Suppressor macrophage treated with lipopolysaccharide for 4 hours (primary cell): ENCODE results near the gene PRDM2.
"Not testable (repeated sequence)": the region's sequence is repeated elsewhere in the genome, so short reads cannot be mapped to it uniquely, and the experiment has no call there.

Source experiments
- DNase-seq: peaks from one replicate; pipeline ENCODE4 v3.0.0-alpha.2; 2020

The PRDM2 gene

DNA sequence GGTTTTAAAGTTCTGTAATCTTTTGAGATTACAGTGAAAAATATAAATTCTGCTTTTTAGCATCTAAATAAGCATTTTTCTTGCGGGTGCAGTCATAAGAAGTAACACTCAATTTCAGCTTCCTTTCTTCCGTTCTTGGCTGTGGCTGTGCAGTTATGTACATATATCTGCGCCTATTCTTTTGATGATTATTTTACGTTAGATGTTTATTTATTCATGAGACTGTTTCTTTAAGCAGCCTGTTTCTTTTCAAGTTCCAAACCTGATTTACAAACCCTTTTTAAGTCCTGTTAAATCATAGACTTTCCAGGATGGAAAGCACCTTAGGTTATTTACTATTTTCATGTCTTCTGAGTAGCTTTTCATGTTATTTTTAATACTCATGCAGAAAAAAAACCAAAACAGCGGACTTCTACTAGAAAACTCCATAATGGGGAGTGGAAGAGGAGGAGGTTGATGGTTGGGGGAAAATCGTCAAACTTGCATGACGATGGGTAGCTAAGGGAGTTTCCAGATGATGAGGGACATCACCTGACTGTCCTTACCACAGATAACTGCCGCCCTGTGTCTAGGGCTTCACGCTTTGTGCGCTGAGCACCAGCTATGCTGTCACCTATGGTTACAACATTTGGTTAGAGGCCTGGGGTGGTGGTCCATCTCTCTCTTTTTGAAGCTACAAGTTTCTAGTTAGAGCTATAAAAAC, 2.6 kb downstream of the PRDM2 start:
- peak; percentile 6 for DNase-seq

DNA sequence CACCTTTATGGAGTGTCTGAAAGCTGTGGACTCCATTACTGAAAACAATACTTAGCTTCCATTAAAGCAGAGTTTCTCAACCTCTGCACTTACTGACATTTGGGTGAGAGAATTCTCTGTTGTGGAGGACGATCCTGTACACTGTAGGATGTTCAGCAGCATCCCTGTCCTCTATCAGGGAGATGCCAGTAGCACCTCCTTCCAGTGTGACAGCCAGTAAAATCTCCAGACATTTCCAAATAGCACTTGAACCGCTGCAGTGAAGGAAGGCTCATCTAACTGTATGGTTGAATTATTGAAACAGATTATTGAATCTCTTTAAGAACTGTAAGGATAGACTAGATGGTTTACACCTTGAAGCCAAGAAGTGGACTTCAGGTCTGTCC, 3.1 kb downstream of the PRDM2 start:
- no peak for DNase-seq

DNA sequence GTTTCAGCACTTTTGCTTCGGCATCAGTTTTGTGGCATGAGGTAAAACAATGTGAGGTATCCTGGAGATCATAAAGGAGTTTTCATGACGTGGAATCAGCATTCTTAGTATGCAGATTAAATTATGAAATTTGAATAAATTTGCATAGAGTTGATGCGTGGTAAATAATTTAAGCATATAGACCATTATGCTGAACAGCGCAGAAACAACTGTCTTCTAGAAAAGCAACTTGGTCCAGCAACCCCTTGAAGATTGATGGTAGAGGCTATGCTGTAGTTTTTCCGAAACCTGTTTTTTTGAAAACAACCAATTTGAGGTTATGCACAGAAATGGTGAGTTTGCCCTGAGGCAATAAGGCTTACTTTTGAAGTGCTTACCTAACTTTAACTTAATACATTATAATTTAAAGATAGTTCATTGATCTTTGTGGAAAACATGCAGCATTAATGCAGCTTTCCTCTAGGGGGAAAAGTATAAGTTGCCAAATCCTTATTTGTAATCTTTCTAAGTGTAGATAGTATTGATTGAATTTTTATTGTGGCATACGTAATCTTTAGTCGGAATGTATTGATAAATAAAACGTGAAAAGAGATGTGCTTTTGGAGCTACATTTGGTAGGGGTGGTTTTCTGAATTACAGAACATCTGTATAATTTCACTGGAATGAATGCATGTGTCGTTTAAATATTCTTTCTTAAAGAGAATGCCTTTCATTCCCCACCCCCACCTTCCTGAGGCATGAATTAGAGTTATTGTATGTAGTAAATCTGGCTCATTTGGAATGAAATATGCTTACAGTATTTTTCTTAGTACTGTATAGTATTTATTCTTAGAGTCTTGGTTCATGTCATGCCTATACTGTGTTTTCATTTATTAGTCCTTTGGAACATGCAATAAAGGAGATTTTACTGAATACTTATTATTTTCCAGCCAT, 3.8 kb downstream of the PRDM2 start:
- no peak for DNase-seq

DNA sequence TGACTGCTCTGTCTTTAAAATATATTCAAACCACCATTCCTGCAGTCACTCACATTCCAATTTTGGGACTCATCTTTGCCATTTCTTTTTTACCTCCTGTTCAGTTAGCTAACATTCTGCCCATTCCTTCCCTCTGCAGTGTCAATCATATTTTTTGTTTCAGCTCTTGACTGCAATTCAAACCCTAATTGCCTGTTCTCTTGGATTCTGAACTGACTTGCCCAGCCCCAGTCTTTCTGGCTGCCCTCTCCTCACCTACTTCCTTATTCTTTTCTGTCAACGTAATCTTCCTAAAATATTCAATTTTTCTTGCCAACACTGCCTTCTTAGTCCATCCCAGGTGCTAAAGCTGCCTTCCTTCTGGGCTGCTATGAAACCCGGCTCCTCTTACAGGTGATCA, 6.1 kb downstream of the PRDM2 start:
- no peak for DNase-seq

DNA sequence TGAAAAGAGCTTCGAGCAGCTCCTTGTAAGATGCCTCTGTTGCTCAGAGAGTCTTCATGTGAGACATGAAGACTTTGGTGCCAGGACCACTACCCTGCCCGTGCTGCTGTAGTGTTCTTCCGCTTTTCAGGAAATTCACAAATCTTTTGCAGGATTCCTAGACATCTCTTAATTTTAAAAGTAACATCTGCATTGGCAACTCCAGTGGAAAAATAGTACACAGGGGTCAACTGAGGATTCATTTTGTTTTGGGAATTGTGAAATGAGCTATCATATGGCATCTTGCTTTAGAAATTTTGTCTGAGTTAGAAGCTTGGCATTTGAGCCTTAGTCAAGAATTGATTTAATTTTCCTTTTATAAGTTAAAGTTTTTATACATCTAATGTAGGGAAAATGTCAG, 7.2 kb downstream of the PRDM2 start:
- DNase-seq = no peak

DNA sequence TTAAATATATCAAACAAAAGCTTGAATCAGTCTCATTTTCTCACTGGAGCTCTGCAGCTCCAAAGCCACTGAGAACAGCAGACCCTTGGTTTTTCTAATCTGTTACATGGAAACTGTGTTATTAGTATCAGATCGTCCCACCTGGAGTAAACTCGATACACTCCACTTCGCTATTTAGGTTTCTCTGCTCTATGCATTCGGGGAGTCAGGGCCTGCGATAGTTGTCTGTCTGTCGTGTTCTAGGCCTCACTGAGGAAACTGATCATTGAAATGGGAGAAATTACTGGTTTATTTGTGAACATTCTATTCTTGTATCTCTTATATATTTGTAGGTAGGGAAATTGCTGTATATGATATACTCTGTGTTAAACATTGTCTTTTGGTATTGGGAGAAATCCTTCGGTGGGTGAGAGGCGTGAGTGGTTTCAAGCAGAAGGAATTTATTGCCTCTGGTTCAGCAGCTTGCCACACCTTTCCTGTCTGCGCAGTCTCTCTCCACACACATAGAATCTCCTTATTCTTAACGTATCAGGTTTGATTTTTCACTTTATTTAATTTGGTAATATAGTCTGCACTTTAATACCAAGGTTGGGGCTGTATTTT, 8.5 kb downstream of the PRDM2 start:
- no peak for DNase-seq

DNA sequence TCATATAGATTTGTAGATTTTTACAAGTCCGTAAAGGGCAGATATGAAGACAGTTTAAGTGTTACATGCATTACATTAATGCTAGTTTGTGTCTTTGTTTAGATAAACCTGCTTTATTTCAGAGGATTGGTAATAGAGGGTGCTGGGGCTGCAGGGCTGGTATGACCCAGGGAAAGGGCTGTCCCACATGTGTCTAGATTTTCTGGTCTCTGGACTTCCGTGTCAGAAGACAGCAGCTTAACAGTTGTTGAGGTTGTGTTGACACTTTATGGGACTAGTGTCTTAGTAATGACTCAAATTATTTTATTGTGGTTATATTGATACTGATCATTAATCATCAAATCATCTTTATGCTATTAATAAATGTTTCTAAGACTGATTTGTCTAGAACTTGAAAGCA, 10.1 kb downstream of the PRDM2 start:
- no peak for DNase-seq

DNA sequence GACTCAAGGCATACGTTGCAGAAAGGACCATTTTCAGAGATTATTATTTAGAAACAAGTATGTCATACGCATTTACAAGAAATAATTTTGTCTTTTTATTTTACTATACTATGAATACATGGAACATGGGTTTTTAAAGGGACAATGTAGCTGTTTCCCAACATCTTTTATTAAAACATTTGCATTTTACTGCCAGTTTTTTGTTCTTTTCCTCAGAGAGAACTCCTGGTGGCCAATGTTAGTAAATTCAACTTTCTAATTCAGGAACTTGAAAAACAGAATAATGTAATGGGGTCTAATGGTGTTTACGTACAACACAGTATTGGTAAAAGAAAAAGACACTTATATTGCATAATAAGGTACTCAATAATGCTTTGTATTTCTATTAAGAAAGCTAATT, 14.9 kb downstream of the PRDM2 start:
- no peak for DNase-seq

DNA sequence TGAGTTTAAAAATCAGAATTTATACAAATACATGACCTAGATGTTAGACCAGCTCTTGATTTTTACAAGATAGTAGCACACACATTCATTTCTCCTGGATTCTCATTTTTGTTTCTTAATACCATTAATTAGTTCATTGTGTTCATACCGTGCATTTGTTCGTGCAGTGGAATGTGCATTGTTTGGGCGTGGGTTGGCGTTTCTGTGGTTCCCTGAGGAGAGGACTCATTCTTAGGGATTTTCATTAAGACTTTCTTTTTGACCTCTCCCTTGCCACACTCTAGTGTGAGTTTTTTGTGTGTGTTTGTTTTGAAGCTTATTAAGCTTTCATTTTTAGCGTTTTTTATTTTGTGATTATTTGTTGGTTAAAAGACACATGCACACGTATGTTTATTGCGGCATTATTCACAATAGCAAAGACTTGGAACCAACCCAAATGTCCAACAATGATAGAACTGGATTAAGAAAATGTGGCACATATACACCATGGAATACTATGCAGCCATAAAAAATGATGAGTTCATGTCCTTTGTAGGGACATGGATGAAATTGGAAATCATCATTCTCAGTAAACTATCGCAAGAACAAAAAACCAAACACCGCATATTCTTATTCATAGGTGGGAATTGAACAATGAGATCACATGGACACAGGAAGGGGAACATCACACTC, 15.8 kb downstream of the PRDM2 start:
- DNase-seq = not testable (repeated sequence)

DNA sequence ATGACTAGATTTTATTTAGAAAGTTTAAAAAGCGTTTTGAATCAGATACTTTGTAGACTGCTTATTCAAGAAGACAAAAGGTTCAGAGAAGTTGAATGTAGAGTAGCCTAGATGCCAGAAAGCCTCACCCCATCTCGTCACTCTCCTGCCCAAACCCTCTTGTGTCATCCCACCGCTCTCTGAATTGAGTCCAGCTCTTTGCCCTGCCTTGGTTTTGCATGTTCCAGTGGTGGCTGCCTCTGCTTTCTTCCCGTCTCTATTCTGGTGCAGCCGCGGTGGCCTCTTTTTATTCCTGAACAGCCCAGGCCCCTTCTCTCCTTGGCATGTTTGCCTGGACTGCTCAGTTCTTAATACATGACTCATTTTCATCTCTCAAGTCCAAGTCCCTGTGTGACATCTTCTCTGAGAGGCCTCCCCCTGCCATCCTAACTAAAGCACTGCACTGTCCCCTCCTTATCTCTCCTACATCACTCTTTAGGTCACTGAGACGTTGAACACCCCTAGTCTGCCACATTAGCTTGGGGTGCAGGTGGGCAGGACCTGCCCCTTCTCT, 22.9 kb downstream of the PRDM2 start:
- no peak for DNase-seq

DNA sequence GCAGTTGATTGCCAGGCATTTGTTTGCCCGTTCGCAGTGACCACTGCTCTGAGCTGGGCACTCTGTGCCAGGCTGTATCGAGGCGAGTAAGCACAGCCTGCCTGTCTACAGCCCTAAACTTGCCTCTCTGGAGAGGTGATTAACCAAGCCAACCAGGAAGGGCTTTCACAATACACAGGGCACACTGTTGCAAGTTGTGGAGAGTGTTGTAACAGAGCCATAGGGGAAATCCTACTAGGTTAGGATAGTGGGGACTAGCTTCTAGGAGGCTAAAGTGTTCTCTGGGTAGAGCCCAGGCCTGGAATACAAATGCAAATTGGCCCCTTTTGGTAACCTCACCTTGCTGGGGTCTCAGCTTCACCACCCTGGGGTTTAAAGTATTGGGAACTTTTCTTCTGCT, 23.8 kb downstream of the PRDM2 start:
- DNase-seq = peak; percentile 84

DNA sequence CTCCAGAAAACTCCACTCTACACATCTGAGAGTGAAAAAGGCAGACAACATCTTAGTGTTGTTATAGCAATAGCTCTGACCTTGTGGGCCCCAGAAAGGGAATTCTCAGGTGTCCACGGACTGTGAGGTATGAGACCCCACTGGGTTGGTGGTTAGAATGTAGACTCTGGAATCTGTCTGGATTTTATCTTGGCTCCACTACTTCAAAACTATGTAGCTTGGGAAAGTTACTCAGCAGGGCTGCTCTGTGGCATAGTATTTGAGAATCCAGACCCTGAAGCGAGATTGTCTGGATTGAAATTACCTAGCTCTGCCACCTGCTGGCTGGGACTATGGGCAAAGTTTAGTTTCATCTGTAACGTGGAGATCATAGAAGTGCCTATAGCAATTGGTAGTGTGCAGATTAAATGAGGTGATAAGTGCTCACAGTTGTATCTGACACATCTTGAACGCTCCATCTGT, 25.8 kb downstream of the PRDM2 start:
- DNase-seq = no peak

DNA sequence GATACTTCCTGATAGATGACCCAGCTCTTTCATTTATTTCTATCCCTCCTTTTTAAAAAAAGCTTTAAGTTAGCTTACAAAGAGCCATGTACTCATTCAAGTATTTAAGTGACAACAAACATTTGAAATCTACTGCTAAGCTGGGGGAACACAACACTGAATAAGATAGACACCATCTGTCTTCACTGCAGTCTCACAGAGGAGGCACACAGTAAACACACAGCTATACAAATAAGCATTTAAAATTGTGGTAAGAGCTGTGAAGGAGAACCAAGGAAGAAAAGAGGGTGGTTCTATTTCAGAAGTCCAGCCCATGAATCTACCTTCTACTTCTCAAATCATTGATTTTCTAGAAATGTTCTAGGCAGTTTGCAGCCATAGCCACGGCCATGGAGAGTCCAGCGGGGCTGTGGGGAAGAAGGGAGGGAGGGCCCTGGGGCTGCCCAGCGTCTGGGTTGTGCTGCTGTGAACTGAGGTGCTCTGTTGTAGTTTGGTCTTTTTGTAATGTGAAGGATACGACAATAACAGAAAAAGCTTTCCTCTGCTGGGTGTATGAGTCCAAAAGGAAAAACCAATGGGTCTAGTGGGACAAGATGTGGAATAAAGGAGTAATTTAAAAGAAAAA, 28.2 kb downstream of the PRDM2 start:
- DNase-seq = no peak

DNA sequence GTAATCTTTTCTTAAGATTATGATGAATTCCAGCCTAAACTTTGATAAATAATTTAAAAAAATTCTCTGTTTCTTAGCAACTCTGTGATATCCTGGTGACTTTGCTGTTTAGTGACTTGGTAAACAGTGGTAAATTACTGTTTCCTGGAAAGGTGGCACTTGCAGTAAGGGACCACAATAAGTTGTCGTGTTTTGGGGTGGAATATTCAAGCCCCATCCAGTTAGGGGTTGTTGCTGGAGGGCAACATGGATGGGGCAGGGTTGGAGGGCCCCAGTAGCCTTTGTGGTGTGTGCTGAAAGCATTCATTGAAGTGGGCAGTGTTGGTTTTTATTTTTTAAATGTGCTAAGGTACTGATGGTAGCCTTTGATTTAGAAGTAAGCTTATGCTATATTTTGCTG, 30.3 kb downstream of the PRDM2 start:
- no peak for DNase-seq

DNA sequence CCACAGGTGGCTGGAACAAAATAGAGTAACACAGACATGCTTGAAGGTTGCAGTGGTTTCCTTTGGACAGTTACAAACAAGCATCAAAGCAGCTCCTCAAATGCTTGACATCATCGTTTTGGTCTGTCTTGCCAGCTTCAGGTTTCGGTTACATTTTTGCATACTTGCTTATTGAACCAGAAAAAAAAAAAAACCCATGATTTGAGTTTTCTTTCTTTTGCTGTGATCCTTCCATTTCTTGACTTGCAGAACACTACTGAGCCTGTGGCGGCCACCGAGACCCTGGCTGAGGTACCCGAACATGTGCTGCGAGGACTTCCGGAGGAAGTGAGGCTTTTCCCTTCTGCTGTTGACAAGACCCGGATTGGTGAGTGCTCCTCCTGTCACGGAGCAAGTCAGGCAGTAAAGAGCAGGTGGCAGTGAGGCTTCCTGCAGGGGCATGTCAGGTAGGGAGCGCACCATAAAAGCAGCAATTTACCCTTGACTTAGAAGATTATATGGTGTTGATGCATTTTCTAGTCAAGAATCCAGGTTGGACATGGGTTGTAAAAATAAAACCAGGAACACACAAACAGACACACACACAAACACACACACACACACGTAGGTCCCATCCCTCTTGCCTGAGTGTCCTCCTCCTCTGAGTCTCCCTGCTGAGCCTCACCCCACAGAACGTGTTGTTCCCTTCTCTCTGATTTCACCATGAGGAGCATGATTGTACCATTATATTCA, 30.9 kb downstream of the PRDM2 start:
- DNase-seq = peak; percentile 39

DNA sequence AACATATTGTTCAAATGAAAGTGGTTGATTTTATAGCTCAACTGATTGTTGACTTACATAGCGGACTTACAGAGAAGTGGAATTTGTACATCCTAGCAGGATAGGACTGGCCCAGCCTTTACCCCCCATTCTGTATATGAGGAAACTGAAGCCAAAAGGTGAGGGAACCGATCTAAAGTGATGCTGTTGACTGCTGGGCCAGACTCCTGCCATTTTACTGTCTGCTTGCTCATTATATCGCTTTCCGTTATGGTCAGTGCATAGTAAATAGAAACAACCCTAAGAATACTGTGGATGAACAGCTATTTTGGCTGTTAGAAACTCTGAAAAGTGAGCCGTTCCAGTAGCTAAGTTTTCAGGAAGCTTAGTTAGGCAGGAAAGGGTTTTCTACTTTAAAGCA, 31.9 kb downstream of the PRDM2 start:
- no peak for DNase-seq

DNA sequence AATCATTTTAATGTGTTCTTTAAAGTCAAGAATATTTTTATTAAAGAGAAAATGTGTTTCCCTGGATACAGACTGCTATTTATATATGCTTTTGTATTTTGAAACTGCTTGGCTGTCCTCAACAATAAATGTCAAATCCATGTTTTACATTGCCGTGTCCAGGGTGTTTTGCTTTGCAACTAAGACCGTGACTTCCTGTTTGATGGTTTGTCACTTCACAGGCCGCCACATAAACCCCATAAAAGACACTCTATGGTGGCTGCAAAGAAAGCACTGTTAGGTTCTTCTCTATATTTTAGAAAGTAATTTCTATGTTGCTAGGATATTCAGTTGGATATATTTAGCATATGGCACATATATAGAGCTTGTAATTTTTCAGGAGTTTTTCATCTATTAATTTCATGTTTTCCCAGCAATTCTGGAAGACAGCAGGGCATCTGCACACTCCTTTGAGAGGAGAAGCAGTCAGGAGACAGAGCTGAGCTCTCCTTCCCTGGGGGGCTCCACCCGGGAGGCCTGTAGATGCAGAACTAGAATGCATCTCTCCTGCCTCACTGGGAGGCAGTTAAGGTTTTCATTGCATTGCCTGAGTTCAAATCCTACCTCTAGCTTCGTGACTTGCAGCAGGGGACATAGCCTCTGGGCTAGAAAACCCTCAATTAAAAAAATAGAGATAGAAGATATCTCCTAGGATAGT, 33.1 kb downstream of the PRDM2 start:
- DNase-seq = peak; percentile 28

DNA sequence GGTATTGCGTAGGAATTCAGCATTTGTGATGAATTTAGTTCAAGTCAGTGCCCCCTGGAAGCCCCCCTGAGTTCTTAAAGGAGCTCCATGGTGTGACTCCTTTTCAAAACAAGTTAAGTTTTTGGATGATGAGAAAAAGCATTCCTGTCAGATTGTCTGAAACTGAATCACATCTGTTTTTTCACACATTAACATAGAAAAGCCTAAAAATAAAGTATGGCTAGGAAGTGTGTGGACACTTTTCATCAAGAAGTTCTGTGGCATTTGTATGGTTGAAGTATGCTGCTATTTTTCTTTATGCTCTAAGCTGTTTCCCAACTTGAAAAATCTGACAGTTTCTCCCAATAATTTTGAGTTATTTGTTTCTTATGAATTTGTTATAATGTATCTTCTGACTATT, 33.7 kb downstream of the PRDM2 start:
- no peak for DNase-seq

DNA sequence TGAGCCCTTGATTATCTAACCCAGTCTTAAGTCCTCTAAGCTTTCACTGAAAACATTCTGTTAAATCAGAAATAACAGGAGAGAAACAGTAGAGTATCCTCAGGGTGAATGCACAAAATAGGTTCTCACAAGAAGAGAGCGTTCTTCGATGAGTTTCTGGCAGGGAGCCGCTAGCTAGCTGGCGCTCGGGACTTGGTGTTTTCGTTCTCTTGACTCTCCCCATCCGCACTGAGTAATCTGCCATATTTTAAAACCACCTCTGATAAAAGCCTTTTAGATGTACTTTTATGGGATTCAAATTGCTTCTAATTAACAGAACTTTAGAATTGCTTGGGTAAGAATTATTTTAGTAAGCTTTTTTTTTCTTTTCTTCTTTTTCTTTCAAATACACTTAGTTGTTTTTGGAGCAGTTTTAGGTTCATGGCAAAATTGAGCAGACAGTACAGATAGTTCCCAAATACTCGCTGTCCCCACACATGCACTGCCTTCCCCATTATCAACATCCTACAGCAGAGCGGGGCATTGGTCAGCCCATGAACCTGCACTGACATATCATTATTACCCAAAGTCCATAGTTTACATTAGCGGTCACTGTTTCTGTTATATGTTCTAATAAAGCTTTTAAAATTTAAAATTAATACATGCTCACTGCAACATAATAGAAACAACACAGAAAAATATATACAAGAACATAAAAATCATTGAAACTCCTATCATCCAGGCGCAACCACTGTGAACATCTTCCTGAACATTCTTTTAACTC, 35.4 kb downstream of the PRDM2 start:
- no peak for DNase-seq

DNA sequence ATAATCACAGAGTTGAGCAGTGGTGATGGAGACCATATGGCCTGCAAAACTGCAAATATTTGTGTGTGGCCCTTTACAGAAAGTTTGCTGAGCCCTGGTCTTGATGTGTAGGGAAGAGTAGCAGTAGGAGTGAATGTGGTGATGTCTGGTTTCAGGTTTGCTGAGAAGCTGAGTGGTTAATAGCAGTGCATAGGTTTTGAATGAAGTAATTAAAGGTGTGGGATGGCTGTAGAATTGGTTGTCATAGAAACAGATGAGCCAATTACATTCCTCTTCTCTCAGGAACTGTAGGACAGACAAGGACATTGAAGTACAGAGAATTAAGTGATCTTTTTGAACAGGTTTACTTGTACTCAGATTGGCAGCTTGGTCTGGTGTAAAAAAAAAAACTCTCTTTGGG, 37.4 kb downstream of the PRDM2 start:
- DNase-seq = no peak
